SW480 (cell line): ENCODE results near the gene PPP2R2C.

Source experiments
- DNase-seq: peaks from one replicate; pipeline ENCODE4 v3.0.0-alpha.2; 2016; ENCODE audit warnings: low spot score

Gene PPP2R2C

DNA sequence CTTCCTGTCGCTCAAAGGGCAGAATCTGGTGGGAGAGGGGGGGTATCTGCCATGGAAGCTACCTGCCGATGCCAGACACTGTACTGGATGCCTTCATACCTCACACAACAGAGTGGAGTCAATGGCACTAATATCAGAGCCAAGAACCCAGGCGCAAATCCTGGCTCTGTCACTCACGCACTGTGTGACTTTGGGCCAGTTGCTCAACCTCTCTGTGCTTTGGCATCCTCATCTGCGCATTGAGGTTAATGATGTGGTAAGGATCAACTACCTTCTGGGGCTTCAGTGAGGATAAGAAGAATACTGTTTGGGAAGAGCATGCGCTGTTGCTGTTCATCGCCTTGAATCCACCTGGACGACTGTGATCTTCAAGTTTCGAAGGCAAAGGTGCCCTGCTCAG is 70.6 kb downstream of the PPP2R2C start:
- no peak for DNase-seq

DNA sequence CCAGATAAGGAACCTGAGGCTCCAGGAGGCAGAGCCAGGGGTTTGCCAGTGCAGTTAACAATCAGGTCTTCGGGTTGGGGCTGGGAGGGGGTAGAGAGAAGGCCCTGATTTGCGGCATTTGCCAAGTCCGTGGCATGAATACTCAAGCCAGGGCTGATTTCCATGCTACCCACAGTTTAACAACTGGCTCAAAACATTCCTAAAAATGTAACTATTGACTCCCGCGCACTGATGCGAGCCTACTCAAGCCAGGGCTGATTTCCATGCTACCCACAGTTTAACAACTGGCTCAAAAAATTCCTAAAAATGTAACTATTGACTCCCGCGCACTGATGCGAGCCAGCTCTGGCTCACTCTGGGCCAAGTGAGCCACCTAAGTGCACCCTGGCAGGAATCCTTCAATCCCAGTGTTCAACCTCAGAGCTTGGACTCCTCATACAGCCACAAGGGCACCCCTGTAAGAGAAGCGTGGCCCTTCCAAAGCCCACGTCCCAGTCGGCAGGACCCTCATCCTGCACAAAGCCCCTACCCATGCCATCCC is 75.6 kb downstream of the PPP2R2C start:
- no peak for DNase-seq

DNA sequence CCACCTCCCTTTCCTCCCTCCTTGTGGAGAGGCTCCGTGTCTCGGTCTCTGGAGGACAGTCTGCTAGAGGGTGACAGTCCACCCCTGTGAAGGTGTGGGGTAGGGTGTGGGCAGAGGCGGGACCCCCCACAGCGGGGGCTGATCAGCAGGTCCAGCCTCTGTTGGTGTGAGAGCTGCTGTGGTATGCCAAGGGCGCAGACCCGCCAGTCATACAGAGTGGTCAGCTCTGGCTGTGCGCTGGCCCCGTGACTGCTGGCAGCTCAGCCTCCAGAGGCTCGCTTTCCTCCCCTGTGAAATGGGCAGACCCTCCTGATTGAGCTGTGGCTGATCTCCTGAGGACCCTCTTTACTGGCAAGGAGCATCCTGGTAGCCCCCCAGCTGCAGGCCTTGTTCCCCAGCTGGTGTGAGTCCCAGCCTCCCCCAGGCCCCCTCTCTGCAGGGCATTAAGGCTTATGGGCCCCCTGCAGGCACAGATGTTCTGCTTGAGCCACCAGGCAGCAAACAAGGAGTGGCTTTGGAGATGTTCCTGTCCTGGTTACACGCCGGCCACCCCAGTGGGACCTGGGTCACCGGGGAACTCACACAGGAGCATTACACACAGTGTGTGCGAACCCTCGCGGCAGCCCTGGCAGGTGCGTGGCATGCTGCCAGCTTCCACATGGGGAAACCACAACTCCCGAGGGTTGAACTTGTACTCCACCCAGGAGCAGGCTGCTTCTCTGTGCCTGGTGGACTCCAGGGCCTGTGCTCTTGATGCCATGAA is 76.8 kb downstream of the PPP2R2C start:
- DNase-seq, result no peak

DNA sequence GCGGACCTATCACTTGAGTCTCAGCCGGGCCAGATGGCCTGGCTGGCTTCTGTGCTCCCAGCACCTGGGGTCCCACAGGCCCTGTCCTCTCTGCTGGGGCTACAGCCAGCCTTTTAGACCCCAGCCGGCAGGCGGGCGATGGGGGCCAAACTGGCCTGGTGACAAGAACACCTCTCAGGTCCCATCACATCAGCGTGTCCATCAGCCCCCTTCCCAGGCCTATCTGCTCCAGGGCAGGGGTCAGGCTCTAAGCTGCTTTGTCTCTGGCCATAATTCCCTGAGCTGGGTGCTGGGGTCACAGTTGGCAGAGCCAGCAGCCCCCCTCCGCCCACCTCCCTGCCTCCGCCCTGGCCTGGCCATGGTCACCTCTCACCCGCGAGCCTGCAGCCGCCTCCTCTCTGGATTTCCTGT is 77.7 kb downstream of the PPP2R2C start:
- no peak for DNase-seq

DNA sequence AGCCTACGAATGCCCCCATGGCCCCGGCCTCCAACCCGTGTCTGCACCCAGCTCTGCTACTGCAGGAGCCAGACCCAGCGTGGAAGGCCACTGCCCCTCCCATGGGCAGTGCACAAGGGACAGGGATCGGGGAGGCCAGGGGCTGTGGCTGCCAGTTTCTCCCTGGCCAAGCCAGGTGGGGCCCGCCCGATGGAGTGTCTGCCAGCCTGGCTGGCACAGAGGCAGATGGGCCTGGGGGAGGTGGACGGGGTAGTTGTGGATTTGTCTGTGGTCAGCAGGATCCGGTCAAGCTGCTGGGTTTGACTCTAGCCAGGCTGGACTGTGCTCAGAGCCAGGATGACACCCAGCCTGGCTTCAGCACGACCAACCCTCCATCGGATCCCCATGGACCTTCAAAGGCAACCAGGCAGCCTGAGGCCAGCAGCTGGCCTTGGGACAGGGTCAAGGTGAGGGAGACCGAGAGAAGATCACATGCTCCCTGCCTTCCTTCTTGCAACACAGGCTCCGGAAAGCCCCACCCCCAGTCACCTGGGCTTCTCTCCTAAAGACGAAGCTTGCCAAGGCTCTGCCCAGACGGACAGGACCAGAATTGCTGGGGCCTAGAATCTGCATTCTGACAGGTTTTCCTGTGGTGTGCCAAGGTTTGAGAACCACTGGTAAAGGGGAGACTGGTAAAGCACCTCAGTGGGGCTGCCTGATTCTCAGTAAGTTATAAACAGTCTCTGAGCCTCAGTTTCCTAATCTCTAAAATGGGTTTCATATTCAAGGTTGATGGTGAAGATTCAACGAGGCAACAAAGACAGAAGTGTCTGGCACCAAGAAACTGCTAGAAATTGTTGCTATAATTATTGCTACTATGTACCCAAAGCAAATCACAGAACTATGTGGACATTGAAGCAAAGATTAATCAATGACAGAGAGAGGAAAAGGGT is 78.6 kb downstream of the PPP2R2C start:
- no peak for DNase-seq

DNA sequence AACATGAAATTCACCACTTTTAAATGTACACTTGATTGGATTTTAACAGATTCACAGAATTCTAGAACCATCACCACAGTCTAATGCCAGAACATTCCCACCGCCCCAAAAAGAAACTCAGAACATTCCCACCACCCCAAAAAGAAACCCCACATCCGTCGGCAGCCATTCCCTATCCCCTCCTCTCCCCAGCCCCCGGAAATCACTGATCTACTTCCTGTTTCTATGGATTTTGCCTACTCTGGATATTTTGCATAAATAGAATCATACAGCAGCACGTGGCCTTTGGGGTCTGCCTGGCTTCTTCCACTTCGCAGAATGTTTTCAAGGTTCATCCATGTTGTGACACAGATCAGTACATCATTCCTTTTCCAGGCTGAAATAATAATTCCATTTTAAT is 79.3 kb downstream of the PPP2R2C start:
- DNase-seq, result no peak

DNA sequence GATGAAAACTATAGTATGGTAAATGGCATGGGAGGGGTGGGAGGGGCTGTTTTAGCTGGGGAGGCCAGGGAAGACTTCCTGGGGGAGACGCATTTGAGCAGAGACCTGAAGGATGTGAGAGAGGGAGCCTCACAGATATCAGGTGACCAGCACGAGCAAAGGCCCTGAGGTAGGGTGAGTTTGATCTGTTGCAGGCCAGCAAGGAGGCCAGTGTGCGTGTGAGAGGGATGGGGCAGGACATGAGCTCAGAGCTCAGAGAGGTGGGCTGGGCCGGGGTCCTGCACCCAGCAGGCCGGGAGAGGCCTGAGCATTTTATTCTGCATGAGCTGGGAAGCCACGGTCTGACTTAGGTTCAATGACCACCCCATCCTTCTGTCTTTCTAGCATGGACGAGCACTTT is 80.0 kb downstream of the PPP2R2C start:
- no peak for DNase-seq

DNA sequence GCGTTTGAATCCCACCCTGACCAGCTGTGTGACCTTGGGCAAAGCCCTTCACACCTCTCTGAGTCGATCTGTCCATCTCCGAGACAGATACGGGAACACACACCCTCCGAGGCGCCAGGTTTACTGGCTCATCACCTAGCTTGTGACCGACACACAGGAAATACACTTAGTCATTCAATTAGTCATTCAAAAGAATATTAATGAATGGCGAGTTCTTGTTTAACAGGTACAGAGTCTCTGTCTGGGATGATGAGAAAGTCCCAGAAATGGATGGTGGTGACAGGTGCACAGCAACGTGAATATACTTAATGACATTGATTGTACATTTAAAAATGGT is 80.6 kb downstream of the PPP2R2C start:
- DNase-seq, result peak; percentile 26

DNA sequence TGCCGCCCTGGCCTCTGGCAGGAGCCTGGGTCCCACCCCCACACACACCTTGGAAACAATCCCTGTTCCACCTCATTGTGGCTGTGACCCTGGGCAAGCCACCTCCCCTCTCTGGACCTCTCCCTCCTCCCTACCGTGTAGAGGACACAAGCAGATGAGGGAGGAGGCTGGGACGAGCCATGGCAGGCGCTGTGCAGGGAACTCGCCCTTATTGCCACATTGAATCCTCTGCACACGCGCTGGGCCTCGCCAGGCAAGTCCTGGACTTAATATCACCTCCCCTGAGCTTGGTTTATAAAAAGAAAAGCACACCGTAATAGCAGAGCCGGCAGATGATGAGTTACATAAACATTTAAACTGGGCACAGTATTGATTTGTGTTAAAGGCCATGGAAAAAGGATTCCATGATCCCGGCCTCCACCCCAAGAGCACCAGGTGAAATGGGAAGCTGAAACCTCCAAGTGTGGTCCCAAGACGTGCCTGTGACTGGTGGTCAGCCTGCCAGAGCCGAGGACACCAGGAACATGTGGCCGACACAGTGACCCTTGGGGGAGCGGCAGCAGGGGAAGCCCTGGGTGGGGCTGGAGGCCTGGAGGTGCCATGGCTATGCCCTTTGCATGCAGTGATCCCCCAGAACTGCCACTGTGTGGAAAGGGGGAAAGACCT is 81.1 kb downstream of the PPP2R2C start:
- DNase-seq, result no peak

DNA sequence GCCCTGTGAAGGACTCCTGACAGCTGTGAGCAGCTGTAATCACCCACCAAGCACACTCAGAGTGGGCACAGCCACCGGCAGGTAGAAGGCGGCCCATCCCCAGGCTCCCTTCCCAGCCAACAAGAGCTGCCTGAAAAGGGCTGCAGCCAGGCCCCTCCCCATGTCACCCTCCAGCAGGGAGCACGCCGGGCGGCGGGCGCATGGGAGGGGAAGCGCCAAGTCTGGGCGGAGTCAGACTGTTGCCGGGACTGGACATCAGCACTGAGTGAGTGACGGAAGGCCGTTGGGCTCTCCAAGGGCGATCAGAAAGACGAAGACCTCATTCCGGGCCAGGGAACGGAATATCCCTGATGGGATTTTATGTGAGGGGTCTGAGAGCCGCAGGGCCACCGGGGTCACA is 82.1 kb downstream of the PPP2R2C start:
- no peak for DNase-seq

DNA sequence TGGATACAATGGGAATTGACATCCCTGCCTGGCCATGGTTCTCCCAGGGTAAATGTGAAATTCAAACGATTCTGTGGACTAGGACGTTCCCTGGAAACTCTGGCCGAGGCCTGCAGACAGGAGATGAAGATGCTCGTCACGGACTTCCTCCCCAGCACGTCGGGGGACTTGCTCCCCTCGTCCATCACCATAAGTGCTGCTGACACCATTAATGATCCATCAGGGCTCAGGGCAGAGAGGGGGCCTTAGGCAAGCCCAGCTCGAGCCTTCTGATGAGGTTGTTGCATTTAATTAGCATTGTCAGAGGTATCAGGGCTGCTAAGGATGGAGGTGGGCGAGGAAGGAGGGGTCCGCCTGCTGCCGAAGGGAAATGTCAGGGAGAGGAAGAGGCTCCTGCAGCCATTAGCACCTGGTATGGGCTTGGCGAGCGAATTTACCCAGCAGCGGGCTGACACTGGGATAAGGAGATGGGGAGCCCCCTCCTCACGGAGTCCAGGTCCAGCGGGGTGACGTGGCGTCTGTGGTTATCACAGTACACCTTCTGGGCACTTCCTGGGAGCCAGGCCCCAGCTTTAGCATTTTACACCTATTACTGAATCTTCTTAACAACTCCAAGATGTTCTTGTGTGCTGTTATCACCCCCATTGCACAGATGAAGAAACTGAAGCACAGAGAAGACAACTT is 83.1 kb downstream of the PPP2R2C start:
- no peak for DNase-seq

DNA sequence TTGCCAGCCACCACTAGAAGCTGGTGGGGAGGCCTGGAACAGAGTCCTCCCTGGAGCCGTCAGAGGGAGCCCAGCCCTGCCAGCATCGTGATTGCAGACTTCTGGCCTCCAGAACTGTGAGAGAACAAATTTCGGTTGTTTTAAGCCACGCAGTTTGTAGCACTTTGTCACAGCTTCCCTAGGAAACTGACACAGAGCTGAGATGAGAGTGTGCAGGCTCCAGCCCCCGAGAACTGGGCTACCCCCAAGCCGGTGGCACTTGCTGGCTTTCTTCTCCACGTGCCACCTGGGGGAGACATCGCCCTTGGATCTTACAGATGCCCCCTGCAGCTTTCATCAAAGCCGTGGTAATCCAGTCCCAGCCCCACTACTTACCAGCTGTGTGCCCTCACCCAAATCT is 83.7 kb downstream of the PPP2R2C start:
- DNase-seq, result no peak

DNA sequence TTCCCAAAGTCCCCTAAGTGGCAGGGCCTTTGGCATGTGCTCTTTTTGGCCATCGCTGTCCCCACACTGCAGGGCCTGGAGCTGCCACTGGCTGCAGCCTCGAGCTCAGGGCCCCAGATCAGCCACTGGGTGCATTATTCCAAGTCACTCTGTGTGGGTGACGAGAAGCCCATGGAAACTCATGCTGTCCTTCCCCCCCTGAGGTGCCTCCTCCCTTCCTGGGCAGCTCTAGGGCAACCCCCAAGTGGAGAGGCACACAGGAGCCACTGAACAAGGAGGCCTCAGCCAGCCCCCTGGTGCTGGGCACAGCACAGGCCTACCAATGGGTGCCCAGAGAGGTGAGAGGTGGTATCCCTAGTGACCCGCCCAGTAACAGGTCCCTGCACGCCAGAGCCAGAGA is 84.5 kb downstream of the PPP2R2C start:
- no peak for DNase-seq

DNA sequence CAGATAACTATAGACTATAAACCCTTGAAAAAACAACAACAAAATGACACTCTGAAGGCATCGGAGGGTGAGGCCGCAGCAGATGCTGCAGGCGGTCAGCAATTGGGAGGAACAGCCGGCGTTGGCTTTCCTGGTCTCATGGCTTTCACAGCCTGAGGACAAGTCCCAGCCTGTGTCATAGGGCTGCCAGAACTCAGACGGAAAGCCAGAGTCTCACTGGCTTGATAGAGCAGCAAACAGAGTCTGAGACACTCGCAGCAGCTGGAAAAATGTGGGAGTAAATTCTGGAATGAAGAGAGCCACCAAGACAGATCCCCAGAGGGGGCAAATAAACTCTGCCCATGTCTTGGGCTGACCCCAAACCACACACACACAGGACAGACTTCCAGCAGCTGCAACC is 86.3 kb downstream of the PPP2R2C start:
- no peak for DNase-seq

DNA sequence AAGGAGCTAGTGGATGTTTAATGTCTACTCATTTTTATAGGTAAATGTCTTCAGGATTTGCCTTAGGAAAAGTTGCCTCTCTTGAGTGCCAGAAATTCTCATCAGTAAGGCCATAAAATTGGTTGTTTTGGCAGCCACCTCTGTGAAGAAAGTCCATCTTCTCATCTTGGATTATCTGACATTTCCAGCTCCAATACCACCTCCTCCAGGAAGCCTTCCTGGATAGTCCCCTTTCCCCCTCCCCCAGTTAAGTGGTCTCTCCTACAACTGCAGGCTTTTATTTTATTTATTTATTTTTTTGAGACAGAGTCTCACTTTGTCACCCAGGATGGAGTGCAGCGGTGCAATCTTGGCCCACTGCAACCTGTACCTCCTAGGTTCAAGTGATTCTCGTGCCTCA is 87.1 kb downstream of the PPP2R2C start:
- DNase-seq, result no peak

DNA sequence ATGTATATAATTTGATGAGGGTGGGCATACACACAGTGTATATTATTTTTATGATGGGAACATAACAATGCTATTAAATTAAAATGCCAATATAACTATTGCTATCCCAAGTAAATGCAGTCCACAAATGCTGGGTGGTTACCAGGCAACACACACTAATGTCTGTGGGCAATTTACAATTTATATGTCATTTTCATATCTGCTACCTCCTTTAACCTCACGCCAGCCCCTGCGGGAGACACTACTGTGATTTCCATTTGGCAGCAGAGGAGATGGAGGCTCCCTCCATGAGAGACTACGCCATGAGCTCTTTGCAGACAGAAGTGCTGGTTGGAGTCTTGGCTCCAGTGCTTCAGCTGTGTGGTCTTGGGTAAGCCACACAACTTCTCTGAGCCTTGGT is 87.9 kb downstream of the PPP2R2C start:
- no peak for DNase-seq

DNA sequence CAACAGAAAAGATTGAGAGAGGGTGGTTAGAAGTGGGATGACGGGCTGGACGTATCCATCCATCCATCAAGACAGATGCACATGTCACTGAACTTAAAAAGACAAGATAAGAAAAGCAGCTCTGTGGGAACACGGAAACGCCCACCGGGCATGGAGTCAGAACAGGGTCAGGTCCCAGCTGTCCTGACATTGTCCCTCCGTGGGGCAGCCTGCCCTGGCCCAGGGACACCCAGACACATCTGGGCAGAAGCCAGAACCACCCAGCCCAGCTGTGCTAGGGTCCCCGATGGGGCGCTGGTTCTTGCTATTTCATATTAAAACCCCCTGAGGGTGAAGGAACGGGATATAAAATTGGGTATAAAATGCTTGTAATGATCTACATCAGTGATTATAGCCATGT is 88.5 kb downstream of the PPP2R2C start:
- no peak for DNase-seq

DNA sequence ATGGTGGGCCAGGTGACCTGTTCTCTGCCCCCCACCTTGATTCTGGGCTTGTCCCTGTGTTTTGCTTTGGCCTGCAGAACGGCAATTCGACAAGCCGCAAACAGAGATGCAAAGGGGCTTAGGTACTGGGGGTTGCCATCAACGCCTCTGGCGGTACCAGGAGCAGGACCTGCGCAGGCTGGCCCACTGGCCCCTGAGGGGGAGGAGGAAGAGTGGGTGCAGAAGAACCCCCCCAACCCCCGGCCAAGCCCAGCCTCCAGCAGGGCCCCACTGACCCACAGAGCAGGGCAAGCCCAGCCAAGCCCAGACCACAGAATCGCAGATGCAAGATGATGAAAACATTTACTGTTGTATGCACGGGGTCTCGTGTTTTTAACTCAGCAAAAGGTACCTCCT is 89.4 kb downstream of the PPP2R2C start:
- no peak for DNase-seq

DNA sequence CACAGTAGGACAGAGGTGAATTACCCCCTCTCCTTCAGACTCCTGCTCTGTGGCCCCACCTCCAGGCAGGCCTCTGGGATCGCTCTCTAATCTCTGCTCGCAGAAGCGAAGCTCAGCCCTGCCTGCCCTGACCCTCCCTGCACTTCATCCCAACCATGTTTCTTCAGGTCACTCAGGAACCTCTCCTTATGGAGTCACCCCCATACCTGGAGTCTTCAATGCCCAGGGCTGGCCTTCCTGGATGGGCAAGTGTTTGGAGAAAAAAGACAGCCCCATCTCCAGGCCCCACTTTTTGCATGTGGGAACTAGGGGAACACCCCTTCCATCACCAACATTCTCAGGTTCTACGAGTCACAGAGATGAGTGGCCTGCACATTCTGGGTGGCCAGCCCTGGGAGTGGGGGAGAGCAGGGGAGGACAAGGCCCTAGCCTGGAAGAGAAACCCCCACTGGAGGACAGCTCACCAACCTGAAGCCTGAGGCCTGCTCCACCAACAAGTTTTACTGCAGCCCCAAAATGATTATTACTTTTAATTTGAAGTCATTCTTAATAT is 90.8 kb downstream of the PPP2R2C start:
- no peak for DNase-seq

DNA sequence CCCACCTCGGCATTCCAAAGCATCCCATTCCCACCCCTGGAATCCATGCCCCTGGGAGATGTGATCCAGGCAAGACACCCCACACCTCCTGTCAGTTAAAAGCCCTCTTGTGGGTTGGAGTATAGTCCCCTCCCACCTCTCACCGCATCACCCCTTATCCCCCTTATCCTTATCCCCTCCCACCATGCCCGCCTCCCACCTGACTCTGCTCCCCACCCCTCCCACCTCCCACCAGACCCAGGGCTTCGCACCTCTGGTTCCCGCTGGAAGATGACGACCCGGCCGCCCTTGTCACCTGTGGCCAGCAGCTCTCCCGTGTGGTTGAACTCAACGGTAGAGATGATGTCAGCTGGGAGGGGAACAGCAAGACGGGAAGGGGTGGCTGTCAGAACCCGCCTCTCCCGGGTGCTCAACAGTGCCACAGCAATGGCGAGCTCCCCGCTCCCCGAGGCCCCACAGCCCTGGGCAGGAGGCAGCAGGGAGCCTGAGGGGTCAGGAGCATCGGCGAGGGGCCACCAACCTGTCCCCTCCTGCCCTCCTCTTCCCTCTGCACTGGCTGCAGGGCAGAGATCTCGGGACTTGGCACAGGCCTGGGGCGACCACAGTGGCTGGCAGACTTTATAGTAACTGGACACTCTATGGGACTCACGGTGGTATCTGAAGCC is 91.5 kb downstream of the PPP2R2C start:
- no peak for DNase-seq
